Activated naive CD8-positive, alpha-beta T cell treated with anti-CD3 and anti-CD28 coated beads, Interleukin-2, amount 50 U/mL, for 24 hours (primary cell): ENCODE measurements around the gene TENM4.
A peak's percentile ranks its signal among the peaks of the same experiment; 100 is the strongest.

Experiments used
- ATAC-seq: fragments of 150-1000 bp; cut with Tn5 transposase; one replicate; pipeline ENCODE4 v1.10.0; 2021
- DNase-seq: peaks from one replicate; pipeline ENCODE4 v3.0.0; 2021
- H3K27ac Mint-ChIP-seq: one replicate; pipeline ENCODE4 v1.8.0; 2021; ENCODE audit warnings: mild to moderate bottlenecking, mixed read lengths
- H3K27me3 Mint-ChIP-seq: one replicate; pipeline ENCODE4 v1.8.0; 2021; ENCODE audit warnings: mixed read lengths
- H3K36me3 Mint-ChIP-seq: one replicate; pipeline ENCODE4 v1.8.0; 2021; ENCODE audit warnings: low read depth, mixed read lengths
- H3K4me1 Mint-ChIP-seq: one replicate; pipeline ENCODE4 v1.8.0; 2021; ENCODE audit warnings: mixed read lengths
- H3K4me3 Mint-ChIP-seq: one replicate; pipeline ENCODE4 v1.8.0; 2021; ENCODE audit warnings: mild to moderate bottlenecking, moderate library complexity, mixed read lengths
- H3K9me3 Mint-ChIP-seq: one replicate; pipeline ENCODE4 v1.8.0; 2021; ENCODE audit warnings: mixed read lengths

The TENM4 gene

DNA sequence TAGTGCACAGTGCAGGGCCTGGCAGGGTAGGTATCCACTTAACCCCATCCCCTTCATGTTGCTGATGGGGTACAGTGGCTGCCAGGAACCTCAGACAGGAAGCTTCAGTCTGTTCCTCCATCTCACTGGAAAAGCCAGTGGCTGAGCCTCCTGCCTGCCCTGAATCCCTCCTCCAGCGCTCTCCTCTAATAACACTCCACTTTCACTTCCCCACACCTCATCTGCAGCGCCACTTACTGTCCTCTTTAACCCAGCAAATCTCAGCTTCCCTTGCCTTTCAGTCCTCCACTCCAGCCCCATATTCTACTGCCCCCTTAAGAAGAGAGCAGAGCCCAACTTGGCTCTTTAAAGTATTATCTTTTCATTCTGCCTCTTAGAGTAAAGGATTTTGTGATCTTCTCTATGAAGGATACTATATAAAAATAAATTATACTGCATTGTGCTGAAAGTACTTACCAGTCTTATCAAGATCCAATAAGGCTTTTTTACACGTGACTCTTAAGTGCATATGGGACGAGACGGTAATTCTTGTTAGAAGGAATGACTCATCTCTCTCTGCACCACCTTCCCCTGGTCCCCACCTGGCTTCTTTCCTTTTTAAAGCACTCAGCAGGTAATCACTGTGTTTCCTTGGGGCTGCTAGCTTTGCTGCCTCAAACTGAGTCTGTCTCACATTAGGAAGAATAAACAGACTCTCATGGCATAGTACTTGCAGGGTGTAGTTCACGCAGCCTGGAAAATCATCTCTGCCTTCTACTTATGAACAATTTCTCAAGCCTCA is 628.1 kb downstream of the TENM4 start:
- no peak for ATAC-seq
- peaks cover 5% of the 10 kb centered on the region for H3K27me3 Mint-ChIP-seq

DNA sequence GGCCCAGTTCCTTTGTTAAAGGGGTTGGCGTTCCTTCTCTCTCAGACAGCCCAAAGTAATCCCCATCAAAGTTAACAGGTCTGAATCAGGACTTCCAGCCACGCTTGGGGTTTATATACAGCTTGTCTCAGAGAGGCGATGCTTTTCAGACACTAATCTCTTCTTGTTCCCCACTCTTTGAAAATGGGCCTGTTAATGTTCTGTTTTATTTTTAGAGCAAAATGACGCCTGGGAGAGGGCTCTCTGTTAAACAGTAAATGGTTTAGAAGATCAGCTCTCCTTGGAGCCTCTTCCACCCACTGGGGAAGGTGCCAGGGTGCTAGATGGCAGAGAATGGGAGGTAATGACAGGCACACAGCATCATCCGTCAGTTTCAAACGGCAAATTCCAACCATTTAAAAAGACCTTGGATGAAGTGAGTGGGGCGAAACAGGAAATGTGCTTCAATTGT is 630.2 kb downstream of the TENM4 start:
- ATAC-seq (no peak), DNase-seq (no peak)
- Mint-ChIP-seq H3K4me3 (no peak overlapping the region), H3K4me1 (no peaks in the 10 kb centered on the region), H3K27me3 (peaks cover 5% of the 10 kb centered on the region), H3K27ac (no peak overlapping the region), H3K36me3 (no peaks in the 10 kb centered on the region), H3K9me3 (no peaks in the 10 kb centered on the region)

More for the DNA sequence above, 628.1 kb downstream of the TENM4 start:
- Mint-ChIP-seq H3K4me3 (no peak overlapping the region), H3K9me3 (no peaks in the 10 kb centered on the region), H3K27ac (no peak overlapping the region), H3K4me1 (no peaks in the 10 kb centered on the region), H3K36me3 (no peaks in the 10 kb centered on the region)
- no peak for DNase-seq

DNA sequence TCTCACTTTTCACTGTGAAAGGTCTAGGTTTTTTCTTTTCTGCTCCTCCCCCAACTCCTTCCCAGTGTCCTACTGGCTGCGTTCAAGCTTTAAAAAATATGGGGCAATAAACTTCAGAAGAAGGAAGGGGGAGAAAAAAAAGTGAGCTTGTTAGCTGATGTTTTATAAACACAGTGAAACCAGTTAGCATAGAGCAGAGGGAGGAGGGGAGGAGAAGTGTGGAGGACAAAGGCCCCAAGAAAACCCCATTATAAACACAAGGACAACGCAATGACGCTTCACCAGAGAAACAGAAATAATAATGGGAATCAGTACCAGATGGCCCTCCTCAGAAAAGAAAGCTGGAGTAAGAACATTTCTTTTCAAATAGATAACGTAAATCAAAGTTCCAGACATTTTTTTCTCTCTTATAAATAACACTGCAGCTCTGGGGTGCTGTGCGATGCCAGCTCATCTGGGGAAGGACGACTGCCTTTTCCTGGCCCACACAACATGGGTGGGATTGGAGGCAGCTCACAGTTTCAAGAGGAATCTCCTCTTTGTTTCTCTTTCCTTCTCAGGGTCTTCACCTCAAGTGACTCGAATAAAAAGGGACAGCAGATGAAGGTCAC is 630.8 kb downstream of the TENM4 start:
- no peaks in the 10 kb centered on the region for H3K36me3 Mint-ChIP-seq
- H3K9me3 Mint-ChIP-seq: no peaks in the 10 kb centered on the region
- DNase-seq (no peak), ATAC-seq (no peak)
- no peaks in the 10 kb centered on the region for H3K4me1 Mint-ChIP-seq
- H3K27me3 Mint-ChIP-seq: peaks cover 2% of the 10 kb centered on the region
- no peak overlapping the region for H3K27ac Mint-ChIP-seq
- H3K4me3 Mint-ChIP-seq: no peak overlapping the region

DNA sequence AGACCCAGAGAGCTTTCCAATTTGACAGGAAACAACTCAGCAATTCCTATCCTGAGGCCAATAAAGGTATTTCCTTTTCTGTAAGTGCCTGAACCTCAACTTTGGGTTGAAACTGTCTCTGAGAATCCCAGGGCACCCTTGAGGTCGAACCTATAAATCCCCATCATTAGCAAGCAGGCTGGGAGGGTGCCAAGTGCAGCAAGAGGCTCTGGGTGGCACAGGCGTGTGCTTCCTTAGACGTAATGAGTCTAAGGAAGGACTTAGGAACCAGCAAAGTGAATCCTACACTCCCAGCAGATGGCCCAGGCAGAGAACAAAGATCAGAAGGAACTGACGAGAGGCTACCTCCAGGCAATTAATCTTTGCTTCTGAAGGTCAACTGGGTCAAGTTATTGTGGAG is 631.9 kb downstream of the TENM4 start:
- no peak for DNase-seq
- no peak for ATAC-seq
- H3K9me3 Mint-ChIP-seq: no peaks in the 10 kb centered on the region
- H3K27me3 Mint-ChIP-seq: peaks cover 2% of the 10 kb centered on the region
- H3K36me3 Mint-ChIP-seq: no peaks in the 10 kb centered on the region
- no peak overlapping the region for H3K4me3 Mint-ChIP-seq
- no peaks in the 10 kb centered on the region for H3K4me1 Mint-ChIP-seq
- H3K27ac Mint-ChIP-seq: no peak overlapping the region

DNA sequence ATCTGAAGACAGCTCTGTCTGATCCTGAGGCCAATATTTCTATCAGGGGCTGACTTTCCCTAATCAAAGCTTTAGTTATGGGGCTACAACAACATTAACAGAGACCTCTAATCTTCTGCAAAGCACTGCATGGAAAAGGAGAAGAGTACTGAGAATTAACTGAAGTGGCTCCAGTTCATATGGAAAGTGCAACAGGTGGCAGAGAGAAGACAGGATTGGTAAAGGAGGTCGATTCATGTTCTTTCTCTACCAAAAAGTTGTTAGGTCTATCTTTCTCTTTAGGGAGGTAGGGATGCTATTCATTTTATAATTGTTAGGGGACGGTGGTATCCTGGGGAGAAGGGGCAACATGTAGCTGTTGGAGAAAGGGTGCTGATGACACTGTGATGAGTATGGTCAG is 633.5 kb downstream of the TENM4 start:
- Mint-ChIP-seq H3K27me3 (no peaks in the 10 kb centered on the region), H3K27ac (no peak overlapping the region), H3K9me3 (no peaks in the 10 kb centered on the region), H3K36me3 (no peaks in the 10 kb centered on the region), H3K4me3 (no peak overlapping the region), H3K4me1 (no peaks in the 10 kb centered on the region)
- DNase-seq (no peak), ATAC-seq (no peak)

DNA sequence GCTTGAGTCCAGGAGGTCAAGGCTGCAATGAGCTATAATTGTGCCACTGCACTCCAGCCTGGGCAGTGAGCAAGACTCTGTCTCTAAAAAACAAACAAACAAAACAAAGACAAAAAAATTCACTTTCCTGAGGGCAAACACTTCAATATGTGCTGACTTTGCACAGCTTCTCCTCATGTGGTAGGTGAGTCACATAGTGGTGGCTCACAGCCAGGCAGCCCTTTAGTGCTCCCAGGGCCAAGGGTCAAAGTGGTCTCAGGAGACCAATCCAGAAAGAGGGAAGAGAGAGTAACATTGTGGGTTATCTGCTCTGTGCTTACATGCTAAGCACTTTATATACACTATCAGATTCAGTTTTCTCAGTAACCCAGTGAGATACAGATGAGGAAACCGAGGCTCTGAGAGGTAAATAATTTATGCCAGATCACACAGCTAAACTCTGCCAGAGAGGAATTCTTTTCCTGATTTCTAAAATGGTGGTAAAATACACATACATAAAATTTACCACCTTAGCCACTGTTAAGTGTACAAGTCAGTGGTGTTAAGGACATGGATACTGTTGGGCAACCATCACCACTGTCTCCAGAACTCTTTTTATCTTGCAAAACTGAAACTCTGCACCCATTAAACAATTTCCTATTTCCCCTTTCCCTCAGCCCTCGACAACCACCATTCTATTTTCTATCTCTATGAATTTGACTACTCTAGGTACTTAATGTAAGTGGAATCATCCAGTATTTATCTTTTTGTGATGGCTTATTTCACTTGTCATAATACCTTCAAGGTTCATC is 634.4 kb downstream of the TENM4 start:
- Mint-ChIP-seq H3K4me3 (no peak overlapping the region), H3K4me1 (no peaks in the 10 kb centered on the region), H3K27me3 (no peaks in the 10 kb centered on the region), H3K27ac (no peak overlapping the region), H3K36me3 (no peaks in the 10 kb centered on the region), H3K9me3 (no peaks in the 10 kb centered on the region)
- DNase-seq (no peak), ATAC-seq (no peak)

DNA sequence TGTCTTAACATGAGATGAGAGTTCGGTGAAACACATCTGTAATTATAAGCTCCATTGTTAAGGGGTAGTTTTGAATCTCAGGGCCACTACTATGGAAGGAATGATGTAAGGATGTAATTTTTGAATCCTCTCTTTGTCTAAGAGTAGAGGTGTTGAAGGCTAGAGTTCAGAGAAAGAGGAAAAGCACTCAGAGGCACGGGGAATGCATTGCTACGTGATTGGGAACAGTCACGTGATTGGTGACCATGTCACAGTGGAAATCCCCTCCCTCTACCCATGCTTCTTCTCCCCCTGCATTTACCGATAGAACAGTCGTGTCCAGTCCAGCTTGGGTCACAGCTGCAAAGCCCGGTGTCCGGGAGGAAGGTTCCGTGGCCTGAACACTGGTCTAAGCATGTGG is 635.8 kb downstream of the TENM4 start:
- H3K27me3 Mint-ChIP-seq: no peaks in the 10 kb centered on the region
- no peaks in the 10 kb centered on the region for H3K4me1 Mint-ChIP-seq
- no peaks in the 10 kb centered on the region for H3K36me3 Mint-ChIP-seq
- ATAC-seq (no peak), DNase-seq (no peak)
- no peak overlapping the region for H3K27ac Mint-ChIP-seq
- no peak overlapping the region for H3K4me3 Mint-ChIP-seq
- H3K9me3 Mint-ChIP-seq: no peaks in the 10 kb centered on the region

DNA sequence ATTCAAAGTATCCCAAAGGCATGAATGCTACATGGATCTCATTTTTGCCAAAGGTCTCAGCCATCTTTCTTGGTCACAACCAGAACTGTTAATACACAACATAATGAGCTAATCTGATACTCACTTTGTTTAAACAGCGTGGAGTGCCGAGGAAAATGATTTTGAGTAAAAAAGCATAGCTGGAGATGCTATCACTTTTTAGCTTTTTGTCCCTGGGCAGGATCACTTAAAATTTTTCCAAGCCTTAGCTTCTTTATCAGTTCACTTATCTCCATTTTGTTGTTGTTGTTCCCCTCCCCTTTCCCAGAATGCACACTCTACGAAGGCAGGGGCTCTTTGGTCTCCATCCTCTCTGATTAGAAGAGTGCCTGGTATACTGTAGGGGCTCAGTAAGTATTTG is 636.8 kb downstream of the TENM4 start:
- no peak for ATAC-seq
- Mint-ChIP-seq H3K9me3 (no peaks in the 10 kb centered on the region), H3K36me3 (no peaks in the 10 kb centered on the region), H3K27me3 (no peaks in the 10 kb centered on the region), H3K27ac (no peak overlapping the region), H3K4me3 (no peak overlapping the region), H3K4me1 (no peaks in the 10 kb centered on the region)
- DNase-seq: no peak

DNA sequence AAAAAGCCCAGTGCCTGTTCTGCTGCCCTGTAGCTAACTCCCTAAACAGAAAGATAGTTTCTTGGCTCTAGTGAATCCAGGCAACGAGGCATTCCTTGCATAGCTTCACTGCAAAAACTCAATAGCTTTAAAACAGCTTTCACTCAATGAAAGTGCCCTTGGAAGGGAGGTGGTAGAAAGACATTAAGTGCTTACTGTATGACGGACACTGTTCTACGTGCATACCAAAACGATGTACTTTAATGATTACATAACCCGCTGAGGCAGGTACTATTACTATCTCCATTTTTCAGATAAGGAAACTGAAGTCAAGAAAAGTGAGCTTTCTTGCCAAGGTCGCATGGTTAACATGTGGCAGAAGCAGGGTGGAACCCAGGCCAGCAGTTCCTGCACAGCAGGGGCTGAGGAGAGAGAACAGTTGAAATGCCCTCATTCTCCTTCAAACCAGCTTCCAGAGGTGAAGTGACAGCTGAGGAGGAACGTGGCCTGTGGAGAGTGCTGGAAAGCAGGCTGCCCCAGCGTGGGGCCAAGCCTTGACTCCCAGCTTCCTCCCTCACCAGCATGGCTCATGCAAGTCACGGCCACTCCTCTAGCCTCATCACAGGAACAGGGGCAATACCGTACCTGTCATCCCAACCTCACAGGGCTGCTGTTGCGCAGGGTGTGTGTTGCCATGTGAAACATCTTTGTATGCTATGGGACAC is 638.6 kb downstream of the TENM4 start:
- H3K4me3 Mint-ChIP-seq: no peak overlapping the region
- no peaks in the 10 kb centered on the region for H3K27me3 Mint-ChIP-seq
- no peaks in the 10 kb centered on the region for H3K4me1 Mint-ChIP-seq
- DNase-seq: no peak
- no peaks in the 10 kb centered on the region for H3K36me3 Mint-ChIP-seq
- no peak overlapping the region for H3K27ac Mint-ChIP-seq
- no peak for ATAC-seq
- no peaks in the 10 kb centered on the region for H3K9me3 Mint-ChIP-seq

DNA sequence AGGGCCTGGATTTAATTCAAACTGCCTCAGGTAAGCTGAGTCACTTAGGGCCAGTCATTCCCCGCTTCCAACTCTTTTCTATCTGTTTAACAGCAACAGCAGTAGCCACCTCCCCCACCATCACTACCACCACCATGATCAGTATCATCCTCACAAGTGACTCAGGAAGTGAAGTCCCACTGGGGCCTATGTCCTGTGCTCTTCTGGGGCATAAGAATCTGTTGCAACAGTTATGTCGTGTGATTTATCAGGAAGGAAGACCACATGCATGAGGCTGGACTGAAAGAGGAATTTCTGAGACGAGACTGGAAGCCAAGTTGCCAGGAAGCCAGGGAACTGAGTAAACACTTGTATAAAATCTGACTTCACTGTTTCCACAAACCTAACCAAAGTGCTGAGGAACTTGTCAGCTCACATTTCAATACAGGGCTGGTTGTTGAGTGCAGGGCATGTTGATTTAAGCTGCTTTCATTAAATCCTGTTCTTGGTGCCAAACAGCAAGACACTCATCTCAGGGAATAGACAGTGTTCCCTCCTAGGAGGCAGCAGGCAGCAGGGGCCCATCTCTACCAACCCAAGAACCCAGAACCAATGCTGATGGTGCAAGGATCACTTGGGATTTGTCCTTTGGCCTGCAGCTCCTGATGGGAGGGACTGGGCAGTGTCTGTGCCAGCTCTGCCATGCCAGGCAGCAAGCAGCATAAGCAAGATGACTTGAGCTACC is 639.5 kb downstream of the TENM4 start:
- DNase-seq (no peak), ATAC-seq (no peak)
- H3K9me3 Mint-ChIP-seq: no peaks in the 10 kb centered on the region
- no peak overlapping the region for H3K4me3 Mint-ChIP-seq
- no peak overlapping the region for H3K27ac Mint-ChIP-seq
- no peaks in the 10 kb centered on the region for H3K36me3 Mint-ChIP-seq
- H3K27me3 Mint-ChIP-seq: no peaks in the 10 kb centered on the region
- no peaks in the 10 kb centered on the region for H3K4me1 Mint-ChIP-seq

DNA sequence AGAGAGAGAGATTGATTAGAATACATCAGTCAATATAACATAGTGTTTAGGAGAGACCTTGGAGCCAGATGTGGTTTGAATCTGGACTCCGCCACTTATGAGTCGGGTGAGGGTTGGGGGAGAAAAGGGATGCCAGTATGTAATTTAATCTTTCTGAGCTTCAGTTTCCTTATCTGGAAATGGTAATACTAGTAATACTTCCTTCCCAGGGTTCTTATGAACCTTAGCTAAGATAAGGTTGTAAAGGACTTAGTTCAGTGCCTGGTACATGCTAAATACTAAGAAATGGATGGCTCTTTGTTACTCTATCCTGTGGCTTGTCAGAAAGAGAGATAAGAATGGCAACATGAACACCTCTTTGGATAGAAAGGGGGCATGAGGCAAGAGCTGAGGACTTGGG is 640.1 kb downstream of the TENM4 start:
- no peak for ATAC-seq
- no peaks in the 10 kb centered on the region for H3K36me3 Mint-ChIP-seq

DNA sequence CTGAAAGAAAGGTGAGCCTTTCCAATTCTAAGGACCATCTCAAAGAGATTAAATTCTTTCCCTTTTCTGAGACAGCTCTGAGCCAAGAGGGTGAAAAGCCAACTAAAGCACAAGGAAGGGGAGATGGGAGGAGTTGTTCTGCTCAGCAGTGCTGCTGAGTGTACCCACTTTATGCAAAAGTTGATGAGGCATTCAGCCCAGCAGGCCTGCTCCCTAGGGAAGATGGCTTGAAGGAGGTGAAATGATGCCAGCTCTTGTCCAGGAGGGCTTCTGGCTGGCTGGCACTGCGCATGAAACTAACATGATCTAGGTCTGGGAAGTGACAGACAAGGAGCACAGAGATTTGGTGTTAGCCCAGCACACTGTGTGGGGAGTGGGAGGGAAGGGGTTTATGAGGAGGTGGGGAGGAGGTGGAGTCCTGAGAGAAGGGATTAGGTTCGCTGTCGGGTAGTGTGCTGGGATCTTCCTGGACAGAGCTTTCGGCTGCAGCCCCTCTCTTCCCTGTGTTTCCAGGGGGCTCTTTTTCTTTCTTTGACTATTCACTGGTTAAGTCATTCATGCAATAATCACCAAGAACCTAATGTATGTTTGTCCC is 640.6 kb downstream of the TENM4 start:
- H3K27me3 Mint-ChIP-seq: no peaks in the 10 kb centered on the region
- no peak overlapping the region for H3K27ac Mint-ChIP-seq
- H3K4me1 Mint-ChIP-seq: no peaks in the 10 kb centered on the region
- no peaks in the 10 kb centered on the region for H3K9me3 Mint-ChIP-seq
- no peaks in the 10 kb centered on the region for H3K36me3 Mint-ChIP-seq
- ATAC-seq (no peak), DNase-seq (no peak)
- H3K4me3 Mint-ChIP-seq: no peak overlapping the region

More for the DNA sequence above, 640.1 kb downstream of the TENM4 start:
- Mint-ChIP-seq H3K27ac (no peak overlapping the region), H3K27me3 (no peaks in the 10 kb centered on the region), H3K4me1 (no peaks in the 10 kb centered on the region), H3K4me3 (no peak overlapping the region), H3K9me3 (no peaks in the 10 kb centered on the region)
- no peak for DNase-seq

DNA sequence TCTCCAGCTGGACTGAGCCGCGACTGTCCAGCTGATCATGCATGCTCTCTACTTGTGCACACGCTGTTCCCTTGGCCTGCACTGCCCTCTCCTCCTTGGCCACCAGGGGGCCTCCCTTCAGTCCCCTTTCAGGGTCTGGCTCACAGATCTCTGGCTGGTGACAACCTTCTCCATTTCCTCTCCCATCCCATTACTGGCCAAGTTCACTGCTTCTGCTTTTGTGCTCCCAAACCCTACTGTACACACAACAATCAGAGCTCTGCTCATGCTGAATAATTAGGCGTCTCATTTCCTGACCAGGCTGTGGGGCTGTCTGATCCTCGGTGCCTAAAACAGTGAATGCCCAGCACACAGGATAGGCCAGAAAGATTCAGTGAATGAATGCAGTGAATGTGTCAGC is 642.2 kb downstream of the TENM4 start:
- no peaks in the 10 kb centered on the region for H3K9me3 Mint-ChIP-seq
- ATAC-seq (peak; percentile 65), DNase-seq (peak; percentile 57)
- peaks cover 4% of the 10 kb centered on the region for H3K27me3 Mint-ChIP-seq
- H3K27ac Mint-ChIP-seq: no peak overlapping the region
- no peaks in the 10 kb centered on the region for H3K4me1 Mint-ChIP-seq
- no peaks in the 10 kb centered on the region for H3K36me3 Mint-ChIP-seq
- no peak overlapping the region for H3K4me3 Mint-ChIP-seq

DNA sequence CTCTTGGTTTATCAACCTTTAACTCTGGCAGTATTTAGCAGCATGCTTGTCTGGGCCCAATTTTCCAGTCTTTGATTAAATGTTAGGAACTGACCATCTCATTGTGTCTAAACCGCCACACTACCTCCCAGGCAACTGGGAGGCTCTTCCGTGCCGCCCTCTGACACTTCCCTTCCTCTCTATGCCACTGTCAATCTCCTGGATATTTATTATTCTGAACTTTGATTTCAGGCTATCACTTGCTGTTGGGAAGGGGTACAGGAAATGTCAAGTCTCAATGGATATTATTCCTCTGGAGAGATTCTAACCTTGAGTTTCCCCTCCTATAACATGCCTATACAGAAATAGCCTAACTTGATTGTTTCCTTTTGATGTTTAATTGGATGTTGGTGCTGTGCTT is 643.3 kb downstream of the TENM4 start:
- no peak overlapping the region for H3K4me3 Mint-ChIP-seq
- H3K36me3 Mint-ChIP-seq: no peaks in the 10 kb centered on the region
- DNase-seq (no peak), ATAC-seq (no peak)
- peaks cover 4% of the 10 kb centered on the region for H3K27me3 Mint-ChIP-seq
- H3K27ac Mint-ChIP-seq: no peak overlapping the region
- H3K4me1 Mint-ChIP-seq: no peaks in the 10 kb centered on the region
- H3K9me3 Mint-ChIP-seq: no peaks in the 10 kb centered on the region
